ENCODE measurements around the gene BABAM2.

The BABAM2 gene

DNA sequence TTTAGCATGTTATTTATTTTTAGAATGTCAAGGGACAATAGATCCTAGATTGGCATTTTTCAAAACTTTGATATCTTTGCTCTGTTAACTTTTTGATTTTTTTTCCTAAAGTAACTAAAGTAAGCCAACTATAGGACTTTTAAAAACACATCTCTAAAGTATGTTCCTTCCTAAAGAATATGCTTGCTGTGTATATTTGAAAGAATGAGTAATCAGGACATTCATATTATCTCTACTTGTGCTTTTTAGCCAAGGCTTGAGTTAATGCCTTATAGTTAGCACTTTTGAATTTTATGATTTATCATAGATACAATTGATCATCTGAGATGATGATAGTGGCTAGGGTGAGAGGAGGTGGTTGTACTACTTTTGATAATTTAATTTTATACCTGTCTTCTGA lies 93.6 kb downstream of the BABAM2 start:
- TF ChIP-seq, protein P1, sequence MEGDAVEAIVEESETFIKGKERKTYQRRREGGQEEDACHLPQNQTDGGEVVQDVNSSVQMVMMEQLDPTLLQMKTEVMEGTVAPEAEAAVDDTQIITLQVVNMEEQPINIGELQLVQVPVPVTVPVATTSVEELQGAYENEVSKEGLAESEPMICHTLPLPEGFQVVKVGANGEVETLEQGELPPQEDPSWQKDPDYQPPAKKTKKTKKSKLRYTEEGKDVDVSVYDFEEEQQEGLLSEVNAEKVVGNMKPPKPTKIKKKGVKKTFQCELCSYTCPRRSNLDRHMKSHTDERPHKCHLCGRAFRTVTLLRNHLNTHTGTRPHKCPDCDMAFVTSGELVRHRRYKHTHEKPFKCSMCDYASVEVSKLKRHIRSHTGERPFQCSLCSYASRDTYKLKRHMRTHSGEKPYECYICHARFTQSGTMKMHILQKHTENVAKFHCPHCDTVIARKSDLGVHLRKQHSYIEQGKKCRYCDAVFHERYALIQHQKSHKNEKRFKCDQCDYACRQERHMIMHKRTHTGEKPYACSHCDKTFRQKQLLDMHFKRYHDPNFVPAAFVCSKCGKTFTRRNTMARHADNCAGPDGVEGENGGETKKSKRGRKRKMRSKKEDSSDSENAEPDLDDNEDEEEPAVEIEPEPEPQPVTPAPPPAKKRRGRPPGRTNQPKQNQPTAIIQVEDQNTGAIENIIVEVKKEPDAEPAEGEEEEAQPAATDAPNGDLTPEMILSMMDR (conservative IDR thresholded peaks at IDR 0.05; ENCODE audit: low read depth, low read length), result no peak
- no peak overlapping the region for H3K4me3 ChIP-seq (ENCODE audit: low read depth, low read length)
- no peak for DNase-seq (ENCODE audit: low read depth)

DNA sequence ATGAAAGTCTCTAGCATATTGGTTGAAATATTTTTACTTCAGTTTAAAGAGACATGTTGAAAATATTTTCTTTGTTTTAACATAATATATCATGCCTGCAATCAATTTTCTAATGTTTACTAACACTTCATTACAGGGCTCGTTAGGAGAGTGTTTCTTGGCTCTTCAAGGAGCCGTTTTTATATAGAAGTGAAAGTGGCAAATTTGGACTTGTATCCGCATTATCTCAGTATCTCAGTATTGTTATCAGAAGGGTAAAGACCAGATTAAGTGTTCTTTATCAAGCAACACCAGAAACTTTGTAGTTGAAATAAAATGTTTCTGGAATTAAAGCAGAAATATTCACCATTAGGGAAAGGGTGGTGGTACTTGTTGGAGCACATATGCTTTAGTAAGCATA lies 97.8 kb downstream of the BABAM2 start:
- no peak for DNase-seq (ENCODE audit: low read depth)
- H3K4me3 ChIP-seq (ENCODE audit: low read depth, low read length), result no peak overlapping the region
- TF ChIP-seq, protein P1 (conservative IDR thresholded peaks at IDR 0.05; ENCODE audit: low read depth, low read length), result no peak

DNA sequence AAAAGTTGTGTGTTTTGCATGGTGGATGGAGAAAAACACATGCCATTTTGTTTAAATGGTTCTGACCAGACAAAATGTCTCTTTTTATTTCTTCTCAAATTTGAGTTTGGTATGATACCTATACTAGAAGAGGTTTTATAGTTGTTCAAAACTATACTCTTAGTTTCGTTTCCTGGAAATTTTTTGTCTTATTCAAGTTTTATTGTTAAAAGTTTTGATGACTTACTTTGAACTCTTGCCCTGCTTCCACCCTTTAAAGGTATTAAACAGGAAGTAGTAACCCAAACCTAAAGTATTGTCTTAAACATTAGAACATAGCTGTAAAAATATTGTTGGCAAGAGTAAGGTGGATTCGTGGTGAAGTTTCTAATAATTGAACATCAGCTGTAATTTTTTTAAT lies 98.2 kb downstream of the BABAM2 start:
- TF ChIP-seq, protein P1 (conservative IDR thresholded peaks at IDR 0.05; ENCODE audit: low read depth, low read length), result no peak
- DNase-seq (ENCODE audit: low read depth), result no peak
- no peak overlapping the region for H3K4me3 ChIP-seq (ENCODE audit: low read depth, low read length)

DNA sequence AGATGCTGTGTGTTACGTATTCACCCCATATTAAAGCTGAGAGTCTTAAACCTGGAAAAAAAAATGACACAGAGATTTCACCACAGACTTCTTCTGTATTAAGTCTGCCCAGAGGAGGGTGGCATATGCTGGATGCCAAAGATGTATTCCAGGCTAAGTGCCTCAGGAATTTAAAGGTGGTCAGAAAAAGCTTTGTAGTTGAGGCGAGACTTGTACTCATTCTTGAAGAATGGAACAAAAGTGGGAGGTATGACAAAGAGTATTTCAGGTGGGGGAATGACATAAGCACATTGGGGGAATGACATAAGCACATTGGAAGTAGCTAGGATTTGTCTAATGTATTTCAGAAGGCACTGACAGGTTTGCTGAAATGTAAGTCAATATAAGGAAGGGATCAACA lies 98.6 kb downstream of the BABAM2 start:
- no peak for DNase-seq (ENCODE audit: low read depth)
- H3K4me3 ChIP-seq (ENCODE audit: low read depth, low read length), result no peak overlapping the region
- TF ChIP-seq, protein P1 (conservative IDR thresholded peaks at IDR 0.05; ENCODE audit: low read depth, low read length), result no peak

DNA sequence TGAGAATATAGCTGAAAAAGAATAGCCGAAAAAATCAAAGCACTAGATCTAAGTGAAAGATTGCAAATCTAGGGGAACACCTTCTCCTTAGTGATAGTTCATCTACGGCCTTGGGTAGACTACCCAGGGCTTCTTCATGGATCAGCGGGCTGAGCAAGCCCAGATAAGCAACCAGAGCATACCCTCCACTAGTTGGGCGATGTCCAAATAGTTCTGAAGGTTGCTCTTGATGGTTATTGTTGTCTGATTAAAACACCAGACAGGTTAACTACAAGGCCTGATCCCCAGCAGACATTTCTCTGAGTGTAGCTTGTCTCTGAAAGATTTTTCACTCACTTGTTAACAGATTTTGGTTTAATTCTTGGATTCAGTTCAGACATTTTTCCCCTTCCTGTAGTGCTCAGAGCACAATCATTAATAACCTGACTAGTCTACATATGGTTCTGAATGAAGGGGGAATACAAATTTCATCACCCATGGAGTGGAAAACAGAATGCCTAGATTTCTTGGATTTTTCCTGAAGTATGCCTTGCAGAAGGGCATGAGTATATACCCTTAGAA lies 99.6 kb downstream of the BABAM2 start:
- no peak overlapping the region for H3K4me3 ChIP-seq (ENCODE audit: low read depth, low read length)
- TF ChIP-seq, protein P1 (conservative IDR thresholded peaks at IDR 0.05; ENCODE audit: low read depth, low read length), result no peak
- DNase-seq (ENCODE audit: low read depth), result no peak

DNA sequence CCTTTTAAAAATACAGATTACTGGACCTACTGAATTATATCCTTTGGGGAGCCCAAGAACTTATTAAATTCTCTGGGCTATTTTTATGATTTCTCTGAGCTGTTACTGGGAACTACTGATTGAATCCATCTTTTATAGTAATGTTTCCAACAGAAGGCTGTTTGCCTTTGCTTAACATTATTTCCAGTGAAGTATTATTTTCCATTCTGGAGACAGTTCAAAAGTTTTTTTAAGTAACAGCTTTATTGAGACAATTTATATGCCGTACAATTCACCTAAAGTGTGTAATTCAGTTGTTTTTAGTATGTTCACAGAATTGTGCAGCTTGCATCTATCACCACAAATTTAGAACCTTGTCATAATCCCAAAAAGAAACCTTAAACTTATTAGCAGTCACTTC lies 100.6 kb downstream of the BABAM2 start:
- DNase-seq (ENCODE audit: low read depth), result no peak
- no peak overlapping the region for H3K4me3 ChIP-seq (ENCODE audit: low read depth, low read length)
- TF ChIP-seq, protein P1 (conservative IDR thresholded peaks at IDR 0.05; ENCODE audit: low read depth, low read length), result no peak

DNA sequence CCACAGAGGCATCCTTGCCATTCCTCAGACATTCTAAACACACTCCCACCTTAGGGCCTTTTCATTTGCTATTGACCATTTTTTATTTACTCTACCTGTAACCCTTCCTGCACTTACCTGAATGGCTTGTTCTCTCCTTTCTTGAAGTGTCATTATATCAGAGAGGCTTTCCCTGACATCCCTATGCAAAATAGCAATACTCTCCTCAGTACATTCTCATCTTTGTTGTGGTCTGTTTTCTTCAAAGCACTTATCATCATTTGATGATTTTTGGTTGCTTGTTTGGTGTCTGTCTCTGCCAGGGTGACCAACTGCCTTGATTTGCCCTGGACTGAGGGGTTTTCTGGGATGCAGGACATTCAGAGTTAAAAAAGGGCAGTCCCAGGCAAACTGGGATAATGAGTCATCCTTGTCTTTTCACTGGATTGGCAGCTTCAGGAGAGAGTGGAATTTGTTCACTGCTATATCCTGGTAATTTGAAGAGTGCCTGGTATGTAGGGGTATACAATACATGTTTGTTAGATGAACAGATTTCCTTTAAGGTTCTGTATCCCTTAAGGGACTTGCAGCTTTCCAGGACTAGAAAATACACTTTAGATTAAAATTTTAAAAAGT lies 102.4 kb downstream of the BABAM2 start:
- TF ChIP-seq, protein P1 (conservative IDR thresholded peaks at IDR 0.05; ENCODE audit: low read depth, low read length), result no peak
- DNase-seq (ENCODE audit: low read depth), result peak; percentile 64
- no peak overlapping the region for H3K4me3 ChIP-seq (ENCODE audit: low read depth, low read length)
